ENCODE measurements around the gene PCDH9. TPM values are rescaled to one million over a fixed set of nuclear protein-coding genes. Genes with fewer than 3 reads are reported as not detected.

The PCDH9 gene
- total and polyA plus RNA-seq, 10 of the 15 experiments (the other 5 are each of a cell fraction or from before 2014, with no cell fraction given) = 0.02 to 2.3 (median 0.05) TPM; not detected in 1

- Histone ChIP-seq H4K20me1 (ENCODE audit: control insufficient read depth, insufficient read depth) (no peaks in the 10 kb centered on the region), H3K9me3 (replicated peaks; ENCODE audit: control insufficient read depth, insufficient read depth, low read length) (no peaks in the 10 kb centered on the region), H2AFZ (ENCODE audit: control insufficient read depth, low read depth, low read length) (no peak overlapping the region), H3K27me3 (replicated peaks in 1 of 2; ENCODE audit: control insufficient read depth in 2 of 2, insufficient read depth in 2 of 2, low read length in 1 of 2) (no peaks in the 10 kb centered on the region), H3K4me2 (ENCODE audit: control insufficient read depth, insufficient read depth) (no peak overlapping the region), H3K4me3 (no peak overlapping the region), H3K9ac (ENCODE audit: control insufficient read depth, insufficient read depth, low read length) (no peak overlapping the region), H3K79me2 (ENCODE audit: control insufficient read depth, insufficient read depth, low read length) (no peaks in the 10 kb centered on the region), H3K4me1 (ENCODE audit: control insufficient read depth, insufficient read depth, low read length) (no peaks in the 10 kb centered on the region), H3K36me3 (ENCODE audit: control insufficient read depth in 2 of 2, insufficient read depth in 2 of 2, low read length in 1 of 2) (no peaks in the 10 kb centered on the region), H3K27ac (ENCODE audit: control insufficient read depth, insufficient read depth) (no peak overlapping the region)
- WGBS (ENCODE audit: insufficient coverage, insufficient replicate concordance, low lambda C conversion rate, missing lambda C conversion rate) = 6% methylated on average over 4 of the region's 4 CpGs
- BruUV-seq (replicated peaks) = no TSS peak
- in situ Hi-C loops (cut with MboI) = no loop called here
- no peak for ATAC-seq
- ChIA-PET RAD21 (ENCODE audit: unreplicated experiment) (no interaction called here), CTCF (interaction anchor here (0.5 kb wide), 1 partner anchor 137 kb away, joined by 3 read pairs; no protein-coding TSS in a partner anchor), POLR2A (no interaction called here), SMC1A (ENCODE audit: uncharacterized antibody, unreplicated experiment) (no interaction called here)
- no peak for DNase-seq (ENCODE audit: low read depth, low spot score)
- FAIRE-seq = no peak
- intact Hi-C loops (cut with micrococcal nuclease; ENCODE audit: unreplicated experiment) = no loop called here
- TF ChIP-seq CEBPZ (IDR thresholded peaks at IDR 0.05; ENCODE audit: low read depth, low read length) (no peak), MLLT1 (IDR thresholded peaks at IDR 0.05) (no peak), NRF1 (conservative IDR thresholded peaks at IDR 0.05; ENCODE audit: low read depth, low read length) (no peak), E4F1 (IDR thresholded peaks at IDR 0.05; ENCODE audit: borderline replicate concordance, partially characterized antibody) (no peak), ZSCAN29 (IDR thresholded peaks at IDR 0.05) (no peak), MEF2A (IDR thresholded peaks at IDR 0.05; ENCODE audit: insufficient read depth, low read depth, low read length) (no peak), FOXM1 (IDR thresholded peaks at IDR 0.05; ENCODE audit: low read depth, low read length) (no peak), RCOR1 (conservative IDR thresholded peaks at IDR 0.05; ENCODE audit: low read depth, low read length) (no peak), CBFB (IDR thresholded peaks at IDR 0.05; ENCODE audit: low read depth) (no peak), BHLHE40 (IDR thresholded peaks at IDR 0.05; ENCODE audit: borderline replicate concordance in 1 of 2, low read depth in 2 of 2, low read length in 1 of 2) (no peak), HDGF (IDR thresholded peaks at IDR 0.05) (no peak), CEBPB (IDR thresholded peaks at IDR 0.05; ENCODE audit: borderline replicate concordance in 1 of 2, low read depth in 2 of 2, low read length in 2 of 2) (no peak), PBX3 (IDR thresholded peaks at IDR 0.05; ENCODE audit: insufficient replicate concordance, low read depth, low read length) (no peak), SIX5 (IDR thresholded peaks at IDR 0.05; ENCODE audit: low read depth, low read length, severe bottlenecking) (no peak), ZZZ3 (IDR thresholded peaks at IDR 0.05; ENCODE audit: control insufficient read depth, insufficient read length, low read depth) (no peak), STAT3 (IDR thresholded peaks at IDR 0.05; ENCODE audit: low read depth, low read length) (no peak)
These were observed 823.0 kb downstream of the PCDH9 start for GRCh38 chr13:66407128-66407527.
